HFF-Myc (cell line): ENCODE measurements around the gene NAP1L4.

Experiments
- DNase-seq: peaks from one replicate; pipeline ENCODE4 v3.0.0-alpha.2; 2011; ENCODE audit warnings: low read depth; ENCODE audit errors: extremely low read depth
- H3K4me3 ChIP-seq: replicated peaks from 2 replicates; pipeline ENCODE4 v1.5.1; 2011; ENCODE audit warnings: low read depth, mild to moderate bottlenecking, control low read depth, low read length
- CTCF ChIP-seq: IDR thresholded peaks from 2 replicates; pipeline ENCODE4 v1.5.1; 2012; ENCODE audit warnings: mild to moderate bottlenecking, low read depth, low read length, control low read depth; ENCODE audit errors: missing control alignments

The NAP1L4 gene

GRCh38 chr11:2901854-2902783 is 90.0 kb downstream of the NAP1L4 start:
- DNase-seq: no peak
- H3K4me3 ChIP-seq: peak overlapping the region; percentile 54
- no peak for TF ChIP-seq CTCF

- peak overlapping the region; percentile 54; the same call in 1 of the 2 replicates for H3K4me3 ChIP-seq
- TF ChIP-seq CTCF: no peak
- DNase-seq: no peak
These were observed 90.8 kb downstream of the NAP1L4 start for GRCh38 chr11:2901196-2901796.

- no peak overlapping the region for H3K4me3 ChIP-seq
- no peak for DNase-seq
- no peak for TF ChIP-seq CTCF
These were observed 92.9 kb downstream of the NAP1L4 start for GRCh38 chr11:2899080-2899783.

GRCh38 chr11:2898366-2899079 is 93.6 kb downstream of the NAP1L4 start:
- TF ChIP-seq CTCF: no peak
- DNase-seq: peak; percentile 82
- H3K4me3 ChIP-seq: no peak overlapping the region

- TF ChIP-seq CTCF: no peak
- no peak overlapping the region for H3K4me3 ChIP-seq
- no peak for DNase-seq
These were observed 95.1 kb downstream of the NAP1L4 start for GRCh38 chr11:2897048-2897447.

- TF ChIP-seq CTCF: no peak
- no peak overlapping the region for H3K4me3 ChIP-seq
- DNase-seq: no peak
These were observed 96.1 kb downstream of the NAP1L4 start for GRCh38 chr11:2896047-2896446.
